ENCODE results near the gene PTAFR. TPM values are rescaled to one million over a fixed set of nuclear protein-coding genes. Genes with fewer than 3 reads are reported as not detected.

The PTAFR gene, protein sequence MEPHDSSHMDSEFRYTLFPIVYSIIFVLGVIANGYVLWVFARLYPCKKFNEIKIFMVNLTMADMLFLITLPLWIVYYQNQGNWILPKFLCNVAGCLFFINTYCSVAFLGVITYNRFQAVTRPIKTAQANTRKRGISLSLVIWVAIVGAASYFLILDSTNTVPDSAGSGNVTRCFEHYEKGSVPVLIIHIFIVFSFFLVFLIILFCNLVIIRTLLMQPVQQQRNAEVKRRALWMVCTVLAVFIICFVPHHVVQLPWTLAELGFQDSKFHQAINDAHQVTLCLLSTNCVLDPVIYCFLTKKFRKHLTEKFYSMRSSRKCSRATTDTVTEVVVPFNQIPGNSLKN
- polyA plus RNA-seq: 2.7 TPM
- long read RNA-seq, donor 1, full-length matches to known transcripts: 1 of 1 reads
- long read RNA-seq, donor 1, partial matches to known transcripts: 0 of 1 reads
- long read RNA-seq, donor 1, other reads (novel, unspliced or antisense): 0 of 1 reads
- long read RNA-seq, donor 2, full-length matches to known transcripts: 3 of 3 reads
- long read RNA-seq, donor 2, partial matches to known transcripts: 0 of 3 reads
- long read RNA-seq, donor 2, other reads (novel, unspliced or antisense): 0 of 3 reads
- long read RNA-seq, donor 3: 0 reads
- long read RNA-seq, donor 4: 0 reads
- long read RNA-seq, donor 5, full-length matches to known transcripts: 1 of 1 reads
- long read RNA-seq, donor 5, partial matches to known transcripts: 0 of 1 reads
- long read RNA-seq, donor 5, other reads (novel, unspliced or antisense): 0 of 1 reads
- long read RNA-seq, donor 6, full-length matches to known transcripts: 2 of 2 reads
- long read RNA-seq, donor 6, partial matches to known transcripts: 0 of 2 reads
- long read RNA-seq, donor 6, other reads (novel, unspliced or antisense): 0 of 2 reads
- long read RNA-seq, donor 7, full-length matches to known transcripts: 1 of 1 reads
- long read RNA-seq, donor 7, partial matches to known transcripts: 0 of 1 reads
- long read RNA-seq, donor 7, other reads (novel, unspliced or antisense): 0 of 1 reads
- long read RNA-seq, donor 8, full-length matches to known transcripts: 3 of 3 reads
- long read RNA-seq, donor 8, partial matches to known transcripts: 0 of 3 reads
- long read RNA-seq, donor 8, other reads (novel, unspliced or antisense): 0 of 3 reads
- long read RNA-seq, donor 9: 0 reads
- long read RNA-seq, donor 10, full-length matches to known transcripts: 1 of 13 reads
- long read RNA-seq, donor 10, partial matches to known transcripts: 12 of 13 reads
- long read RNA-seq, donor 10, other reads (novel, unspliced or antisense): 0 of 13 reads
- long read RNA-seq, donor 11, full-length matches to known transcripts: 1 of 1 reads
- long read RNA-seq, donor 11, partial matches to known transcripts: 0 of 1 reads
- long read RNA-seq, donor 11, other reads (novel, unspliced or antisense): 0 of 1 reads

GRCh38 chr1:28176492-28177470 lies at the start of gene PTAFR:
Gene PTAFR (minus strand): TSS chr1:28176690. CDS start chr1:28151021, 25,669 bp downstream.
- Histone ChIP-seq H3K4me1 (ENCODE audit: control insufficient read depth, insufficient read depth, low read length) (peaks cover 14% of the 10 kb centered on the region), H3K4me3 (ENCODE audit: low read length) (no peak within 1 kb of the TSS), H3K36me3 (ENCODE audit: control insufficient read depth, insufficient read depth, low read length) (no peaks in the 10 kb centered on the region), H3K27me3 (ENCODE audit: control insufficient read depth, insufficient read depth, low read length) (no peaks in the 10 kb centered on the region), H3K9me3 (ENCODE audit: control insufficient read depth, low read depth, low read length) (no peaks in the 10 kb centered on the region), H3K27ac (ENCODE audit: low read length) (no peak within 1 kb of the TSS)
- WGBS (ENCODE audit: insufficient coverage, low lambda C conversion rate): 75% methylated on average over 10 of the region's 18 CpGs
- DNase-seq: no peak

- H3K27me3 ChIP-seq (ENCODE audit: control insufficient read depth, insufficient read depth, low read length): no peaks in the 10 kb centered on the region
- no peak for DNase-seq
- H3K36me3 ChIP-seq (ENCODE audit: control insufficient read depth, insufficient read depth, low read length): peaks cover 42% of the 10 kb centered on the region
- WGBS (ENCODE audit: insufficient coverage, low lambda C conversion rate): 90% methylated on average over 2 of the region's 2 CpGs
- H3K4me1 ChIP-seq (ENCODE audit: control insufficient read depth, insufficient read depth, low read length): no peaks in the 10 kb centered on the region
- H3K27ac ChIP-seq (ENCODE audit: low read length): no peak overlapping the region
- no peak overlapping the region for H3K4me3 ChIP-seq (ENCODE audit: low read length)
- H3K9me3 ChIP-seq (ENCODE audit: control insufficient read depth, low read depth, low read length): no peaks in the 10 kb centered on the region
Observed at GRCh38 chr1:28213315-28213714, 36.8 kb upstream of the PTAFR start.

DNA sequence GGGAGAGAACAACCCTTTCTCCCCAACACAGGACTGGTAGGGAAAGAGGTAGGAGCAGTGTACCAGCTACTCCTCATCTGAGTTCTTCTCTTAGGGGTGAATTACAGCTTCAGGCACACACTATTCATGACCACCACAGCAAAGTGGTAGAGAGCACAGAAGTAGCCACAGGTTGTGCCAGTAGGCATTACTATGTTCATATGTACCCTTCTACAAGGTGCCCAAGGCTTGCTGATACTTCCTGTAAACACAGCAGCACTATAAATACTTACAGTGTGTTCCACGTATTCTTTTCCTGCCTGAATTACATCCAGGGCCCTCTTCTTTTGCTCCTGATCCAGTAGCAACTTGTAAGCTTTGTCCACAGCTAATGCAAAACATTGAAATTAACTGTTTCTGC lies 33.2 kb upstream of the PTAFR start:
- H3K27me3 ChIP-seq (ENCODE audit: control insufficient read depth, insufficient read depth, low read length): no peaks in the 10 kb centered on the region
- no CpG with 5 or more reads among the region's 1 CpG for WGBS (ENCODE audit: insufficient coverage, low lambda C conversion rate)
- H3K36me3 ChIP-seq (ENCODE audit: control insufficient read depth, insufficient read depth, low read length): peaks cover 62% of the 10 kb centered on the region
- H3K9me3 ChIP-seq (ENCODE audit: control insufficient read depth, low read depth, low read length): no peaks in the 10 kb centered on the region
- no peak overlapping the region for H3K4me3 ChIP-seq (ENCODE audit: low read length)
- no peak for DNase-seq
- H3K4me1 ChIP-seq (ENCODE audit: control insufficient read depth, insufficient read depth, low read length): peaks cover 4% of the 10 kb centered on the region
- H3K27ac ChIP-seq (ENCODE audit: low read length): no peak overlapping the region

DNA sequence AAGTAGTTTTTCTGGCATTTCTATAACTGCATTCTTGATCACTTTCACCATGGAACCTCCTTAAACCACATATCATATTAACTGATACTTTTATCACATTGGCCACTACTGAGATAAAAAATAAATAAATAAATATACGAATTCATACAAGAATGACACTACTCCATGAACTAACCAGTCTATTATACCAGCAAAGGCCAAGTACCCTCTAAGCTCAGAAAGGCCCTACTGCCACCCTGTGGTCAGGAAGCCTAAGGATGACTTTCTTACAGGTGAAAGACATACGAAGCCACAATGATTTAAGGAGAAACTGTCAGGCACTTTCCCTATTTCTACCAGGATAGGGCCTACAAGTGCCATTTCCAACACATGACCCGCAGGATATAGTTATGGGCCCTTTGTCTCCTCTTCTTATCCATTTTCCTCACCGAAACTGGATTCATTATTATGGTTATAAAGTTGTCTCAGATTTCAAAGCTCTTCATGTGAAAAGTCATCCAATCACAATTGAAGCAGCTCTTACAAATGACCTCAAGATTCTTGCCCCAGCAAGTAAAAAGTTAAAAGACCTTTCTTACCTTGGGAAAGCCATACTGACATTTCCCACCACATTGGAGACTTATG lies 32.4 kb upstream of the PTAFR start:
- Histone ChIP-seq H3K9me3 (ENCODE audit: control insufficient read depth, low read depth, low read length) (no peaks in the 10 kb centered on the region), H3K4me3 (ENCODE audit: low read length) (no peak overlapping the region), H3K27me3 (ENCODE audit: control insufficient read depth, insufficient read depth, low read length) (no peaks in the 10 kb centered on the region), H3K27ac (ENCODE audit: low read length) (no peak overlapping the region), H3K4me1 (ENCODE audit: control insufficient read depth, insufficient read depth, low read length) (peaks cover 4% of the 10 kb centered on the region), H3K36me3 (ENCODE audit: control insufficient read depth, insufficient read depth, low read length) (peaks cover 65% of the 10 kb centered on the region)
- WGBS (ENCODE audit: insufficient coverage, low lambda C conversion rate): no CpG with 5 or more reads among the region's 4 CpGs
- DNase-seq: peak; percentile 51 to 54

GRCh38 chr1:28205243-28205642 lies 28.8 kb upstream of the PTAFR start:
- no peak overlapping the region for H3K27ac ChIP-seq (ENCODE audit: low read length)
- peaks cover 75% of the 10 kb centered on the region for H3K36me3 ChIP-seq (ENCODE audit: control insufficient read depth, insufficient read depth, low read length)
- peaks cover 4% of the 10 kb centered on the region for H3K4me1 ChIP-seq (ENCODE audit: control insufficient read depth, insufficient read depth, low read length)
- WGBS (ENCODE audit: insufficient coverage, low lambda C conversion rate): no CpG with 5 or more reads among the region's 4 CpGs
- no peak overlapping the region for H3K4me3 ChIP-seq (ENCODE audit: low read length)
- H3K9me3 ChIP-seq (ENCODE audit: control insufficient read depth, low read depth, low read length): no peaks in the 10 kb centered on the region
- H3K27me3 ChIP-seq (ENCODE audit: control insufficient read depth, insufficient read depth, low read length): no peaks in the 10 kb centered on the region
- DNase-seq: peak in 1 of 2 donors; percentile 46

GRCh38 chr1:28200234-28200873 lies 23.9 kb upstream of the PTAFR start:
- DNase-seq: no peak
- Histone ChIP-seq H3K27me3 (ENCODE audit: control insufficient read depth, insufficient read depth, low read length) (no peaks in the 10 kb centered on the region), H3K9me3 (ENCODE audit: control insufficient read depth, low read depth, low read length) (no peaks in the 10 kb centered on the region), H3K36me3 (ENCODE audit: control insufficient read depth, insufficient read depth, low read length) (peaks cover 65% of the 10 kb centered on the region), H3K4me1 (ENCODE audit: control insufficient read depth, insufficient read depth, low read length) (peaks cover 6% of the 10 kb centered on the region), H3K27ac (ENCODE audit: low read length) (no peak overlapping the region), H3K4me3 (ENCODE audit: low read length) (no peak overlapping the region)
- WGBS (ENCODE audit: insufficient coverage, low lambda C conversion rate): no CpG with 5 or more reads among the region's 6 CpGs

DNA sequence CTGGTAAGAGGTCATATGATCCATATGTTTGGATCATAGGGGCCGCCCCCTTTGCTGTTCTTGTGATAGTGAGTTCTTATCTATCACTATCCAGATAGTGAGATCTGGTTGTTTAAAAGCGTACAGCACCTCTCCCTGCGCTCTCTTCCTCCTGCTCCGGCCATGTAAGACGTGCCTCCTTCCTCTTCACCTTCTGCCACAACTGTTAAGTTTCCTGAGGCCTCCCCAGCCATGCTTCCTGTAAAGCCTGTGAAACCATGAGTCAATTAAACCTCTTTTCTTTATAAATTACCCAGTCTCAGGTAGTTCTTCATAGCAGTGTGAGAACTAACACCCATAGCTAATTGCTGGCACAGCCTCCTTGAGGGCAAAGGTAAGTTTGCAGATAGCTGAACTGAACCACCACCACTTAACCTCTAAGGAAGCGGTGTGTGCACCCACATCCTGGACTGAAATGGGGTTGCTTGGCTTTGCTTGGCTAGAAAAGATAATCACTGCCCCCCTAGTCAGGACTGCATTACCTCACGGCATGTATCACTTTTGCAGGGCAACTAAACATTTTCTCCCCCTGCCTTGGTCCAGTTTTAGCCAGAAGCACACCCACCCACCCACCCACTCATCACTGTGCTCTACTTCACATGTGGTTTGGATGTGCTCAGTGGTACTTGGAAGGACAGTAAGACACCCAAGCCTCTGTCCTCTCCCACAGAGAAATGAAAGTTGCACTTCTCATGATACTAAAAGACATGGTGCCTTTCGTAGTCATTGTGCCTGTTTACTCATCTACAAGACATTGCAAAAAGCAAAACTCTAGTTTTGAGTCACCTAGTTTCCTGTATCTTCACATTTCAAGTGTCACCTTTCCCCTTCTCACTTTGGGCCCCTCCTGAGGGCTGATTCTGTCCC lies 23.1 kb upstream of the PTAFR start:
- peak; percentile 31 to 48 for DNase-seq
- Histone ChIP-seq H3K36me3 (ENCODE audit: control insufficient read depth, insufficient read depth, low read length) (peaks cover 59% of the 10 kb centered on the region), H3K4me1 (ENCODE audit: control insufficient read depth, insufficient read depth, low read length) (peaks cover 3% of the 10 kb centered on the region), H3K9me3 (ENCODE audit: control insufficient read depth, low read depth, low read length) (no peaks in the 10 kb centered on the region), H3K4me3 (ENCODE audit: low read length) (no peak overlapping the region), H3K27me3 (ENCODE audit: control insufficient read depth, insufficient read depth, low read length) (no peaks in the 10 kb centered on the region), H3K27ac (ENCODE audit: low read length) (no peak overlapping the region)
- WGBS (ENCODE audit: insufficient coverage, low lambda C conversion rate): 10% methylated on average over 2 of the region's 8 CpGs

All from large intestine (tissue), 12 donors.